MCF 10A (cell line): Measurements from ENCODE around the gene MAGEH1. TPM values are rescaled to one million over a fixed set of nuclear protein-coding genes. Genes with fewer than 3 reads are reported as not detected.

Source experiments
- BruUV-seq: library from RNA; stranded (reverse); fragments of 400-500 nt; replicated peaks from 2 replicates; lab custom pipeline; 2021; lab: Mats Ljungman, UMichigan
- CTCF ChIA-PET: fragments of 300-600 bp; sonication (Branson Sonifier 250); formaldehyde crosslinking; extraction: SDS; loops from one replicate; lab custom pipeline; 2021; ENCODE audit warnings: antibody characterized with exemption, inconsistent platforms; lab: Yijun Ruan, JAX
- POLR2A ChIA-PET: fragments of 300-600, 350-650 bp; sonication (Branson Sonifier 250); formaldehyde crosslinking; extraction: SDS; loops from one replicate; lab custom pipeline; 2020; ENCODE audit warnings: antibody characterized with exemption, inconsistent platforms; lab: Yijun Ruan, JAX
- DNase-seq: peaks from one replicate; pipeline ENCODE4 v3.0.0-alpha.2; 2018; ENCODE audit not compliant: unreplicated experiment
- H3K27ac Mint-ChIP-seq: one replicate; pipeline ENCODE4 v1.8.0; 2022; ENCODE audit warnings: mild to moderate bottlenecking, low read depth, mixed read lengths; ENCODE audit not compliant: unreplicated experiment
- H3K27me3 Mint-ChIP-seq: one replicate; pipeline ENCODE4 v1.8.0; 2022; ENCODE audit warnings: mixed read lengths; ENCODE audit not compliant: insufficient read depth, unreplicated experiment
- H3K36me3 Mint-ChIP-seq: one replicate; pipeline ENCODE4 v1.8.0; 2022; ENCODE audit warnings: mild to moderate bottlenecking, moderate library complexity, mixed read lengths; ENCODE audit not compliant: insufficient read depth, unreplicated experiment
- H3K4me1 Mint-ChIP-seq: one replicate; pipeline ENCODE4 v1.8.0; 2022; ENCODE audit warnings: mixed read lengths; ENCODE audit not compliant: insufficient read depth, unreplicated experiment
- H3K4me3 Mint-ChIP-seq: one replicate; pipeline ENCODE4 v1.8.0; 2022; ENCODE audit warnings: mild to moderate bottlenecking, moderate library complexity, mixed read lengths; ENCODE audit not compliant: unreplicated experiment
- H3K9me3 Mint-ChIP-seq: one replicate; pipeline ENCODE4 v1.8.0; 2022; ENCODE audit warnings: mixed read lengths; ENCODE audit not compliant: unreplicated experiment
- intact Hi-C: fragments of 100-400 bp; cut with micrococcal nuclease; formaldehyde crosslinking; loops from 2 replicates; pipeline ENCODE4 v1.14.1; 2022
- total RNA-seq: library from RNA; stranded (reverse); gene quantifications from 2 replicates; pipeline ENCODE4 v1.2.3, GENCODE V29; 2022
- TF ChIP-seq, protein P1 (sequence below): fragments of 200-600 bp; IDR thresholded peaks from one replicate; pipeline ENCODE4 v1.8.0; 2022; ENCODE audit warnings: antibody characterized with exemption, mild to moderate bottlenecking; ENCODE audit not compliant: unreplicated experiment

The MAGEH1 gene
- total RNA-seq, 1 experiment from 2014 or later, result not detected

GRCh38 chrX:55487143-55487542, 35.2 kb downstream of the MAGEH1 start:
- TF ChIP-seq, protein P1, sequence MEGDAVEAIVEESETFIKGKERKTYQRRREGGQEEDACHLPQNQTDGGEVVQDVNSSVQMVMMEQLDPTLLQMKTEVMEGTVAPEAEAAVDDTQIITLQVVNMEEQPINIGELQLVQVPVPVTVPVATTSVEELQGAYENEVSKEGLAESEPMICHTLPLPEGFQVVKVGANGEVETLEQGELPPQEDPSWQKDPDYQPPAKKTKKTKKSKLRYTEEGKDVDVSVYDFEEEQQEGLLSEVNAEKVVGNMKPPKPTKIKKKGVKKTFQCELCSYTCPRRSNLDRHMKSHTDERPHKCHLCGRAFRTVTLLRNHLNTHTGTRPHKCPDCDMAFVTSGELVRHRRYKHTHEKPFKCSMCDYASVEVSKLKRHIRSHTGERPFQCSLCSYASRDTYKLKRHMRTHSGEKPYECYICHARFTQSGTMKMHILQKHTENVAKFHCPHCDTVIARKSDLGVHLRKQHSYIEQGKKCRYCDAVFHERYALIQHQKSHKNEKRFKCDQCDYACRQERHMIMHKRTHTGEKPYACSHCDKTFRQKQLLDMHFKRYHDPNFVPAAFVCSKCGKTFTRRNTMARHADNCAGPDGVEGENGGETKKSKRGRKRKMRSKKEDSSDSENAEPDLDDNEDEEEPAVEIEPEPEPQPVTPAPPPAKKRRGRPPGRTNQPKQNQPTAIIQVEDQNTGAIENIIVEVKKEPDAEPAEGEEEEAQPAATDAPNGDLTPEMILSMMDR, result no peak
- no peak overlapping the region for H3K27ac Mint-ChIP-seq

DNA sequence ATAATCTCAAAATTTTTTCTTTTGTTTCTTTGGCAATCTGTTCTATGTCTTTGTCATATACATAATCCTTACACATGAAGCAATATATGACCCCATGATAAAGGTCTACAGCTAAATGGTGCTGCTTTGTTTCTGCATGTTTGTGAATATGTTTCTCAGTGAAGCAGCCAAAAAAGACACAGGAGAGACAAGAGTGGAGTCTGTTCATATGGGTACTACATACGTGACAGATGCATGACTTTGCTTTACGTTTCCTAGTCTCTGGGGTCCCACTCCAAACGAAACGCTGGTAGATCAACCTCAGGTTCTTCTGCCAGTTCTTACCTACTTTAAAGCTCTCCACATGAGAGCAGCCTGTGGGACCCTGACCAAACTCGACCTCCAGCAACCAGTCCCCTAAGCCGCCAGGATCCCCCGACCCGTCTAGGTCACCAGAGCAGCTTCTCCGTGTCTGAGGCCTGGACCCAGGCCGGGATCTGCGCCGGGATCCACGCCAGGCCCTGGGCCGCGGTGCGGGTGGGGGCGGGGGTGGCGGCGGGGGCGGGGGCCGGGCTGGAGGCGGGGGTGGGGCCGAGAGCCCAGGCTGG, 36.2 kb downstream of the MAGEH1 start:
- ChIA-PET POLR2A (no interaction called here), CTCF (interaction anchor here (0.7 to 1.1 kb wide), 2 partner anchors 227 to 265 kb away, joined by 3 read pairs; no protein-coding TSS in a partner anchor)
- Mint-ChIP-seq H3K27me3 (peaks cover 14% of the 10 kb centered on the region), H3K4me1 (no peaks in the 10 kb centered on the region), H3K36me3 (peaks cover 6% of the 10 kb centered on the region), H3K27ac (no peak overlapping the region), H3K4me3 (no peak overlapping the region), H3K9me3 (no peaks in the 10 kb centered on the region)
- intact Hi-C loops, result no loop called here
- TF ChIP-seq, protein P1, result no peak
- no peak for DNase-seq
- no TSS peak for BruUV-seq

More at GRCh38 chrX:55487143-55487542, 35.2 kb downstream of the MAGEH1 start:
- no peak overlapping the region for H3K4me3 Mint-ChIP-seq
- H3K27me3 Mint-ChIP-seq, result peaks cover 23% of the 10 kb centered on the region
- H3K4me1 Mint-ChIP-seq, result no peaks in the 10 kb centered on the region
- POLR2A ChIA-PET, result no interaction called here
- no TSS peak for BruUV-seq
- no peaks in the 10 kb centered on the region for H3K9me3 Mint-ChIP-seq
- CTCF ChIA-PET, result interaction anchor here (1.0 to 1.1 kb wide), 2 partner anchors 226 to 762 kb away, joined by 3 to 4 read pairs; no protein-coding TSS in a partner anchor
- peaks cover 6% of the 10 kb centered on the region for H3K36me3 Mint-ChIP-seq
- DNase-seq, result no peak
- intact Hi-C loops, result no loop called here

- no peaks in the 10 kb centered on the region for H3K4me1 Mint-ChIP-seq
- no peak for DNase-seq
- H3K36me3 Mint-ChIP-seq, result peaks cover 2% of the 10 kb centered on the region
- intact Hi-C loops, result no loop called here
- TF ChIP-seq, protein P1, result no peak
- ChIA-PET POLR2A (no interaction called here), CTCF (no interaction called here)
- no TSS peak for BruUV-seq
- H3K4me3 Mint-ChIP-seq, result peak overlapping the region; percentile 72
- no peaks in the 10 kb centered on the region for H3K9me3 Mint-ChIP-seq
- peaks cover 14% of the 10 kb centered on the region for H3K27me3 Mint-ChIP-seq
- H3K27ac Mint-ChIP-seq, result peak overlapping the region; percentile 39
These were observed 36.8 kb downstream of the MAGEH1 start for GRCh38 chrX:55488593-55489313.

- Mint-ChIP-seq H3K9me3 (no peaks in the 10 kb centered on the region), H3K27ac (peak within 1 kb of the TSS; percentile 39), H3K4me3 (peak within 1 kb of the TSS; percentile 72), H3K4me1 (no peaks in the 10 kb centered on the region), H3K36me3 (no peaks in the 10 kb centered on the region), H3K27me3 (peaks cover 8% of the 10 kb centered on the region)
- CTCF ChIA-PET, result no interaction called here
- POLR2A ChIA-PET, result no interaction called here
- TF ChIP-seq, protein P1, result no peak
- BruUV-seq, result no TSS peak
- intact Hi-C loops, result no loop called here
- DNase-seq, result no peak
These were observed 37.5 kb downstream of the MAGEH1 start, which contains the start of gene USP51 for GRCh38 chrX:55489314-55490009. TSS of gene USP51 (minus strand) at chrX:55489848. CDS start at chrX:55488939, 909 bp downstream.
